IPS DF 6.9 (cell line): ENCODE results near the gene MKRN2.
"Not testable (repeated sequence)": the region's sequence is repeated elsewhere in the genome, so short reads cannot be mapped to it uniquely, and the experiment has no call there.

Experiments
- DNase-seq: peaks from one replicate; pipeline ENCODE4 v3.0.0-alpha.2; 2013; ENCODE audit warnings: low read depth, low spot score
- H3K27ac ChIP-seq: one replicate; pipeline ENCODE4 v1.5.1; 2013; ENCODE audit warnings: low read length, control low read depth
- H3K27me3 ChIP-seq: 2 replicates; pipeline ENCODE4 v1.6.1; 2013; ENCODE audit warnings: mild to moderate bottlenecking, low read length; ENCODE audit not compliant: control insufficient read depth, insufficient read depth
- H3K36me3 ChIP-seq: 2 replicates; pipeline ENCODE4 v1.6.1; 2013; ENCODE audit warnings: low read length; ENCODE audit not compliant: control insufficient read depth, insufficient read depth
- H3K4me1 ChIP-seq: 2 replicates; pipeline ENCODE4 v1.6.1; 2013; ENCODE audit warnings: low read length; ENCODE audit not compliant: control insufficient read depth, insufficient read depth
- H3K4me3 ChIP-seq: 2 replicates; pipeline ENCODE4 v1.5.1; 2013; ENCODE audit warnings: mild to moderate bottlenecking, low read length
- H3K9me3 ChIP-seq: 2 replicates; pipeline ENCODE4 v1.6.1; 2013; ENCODE audit warnings: low read length, inconsistent platforms; ENCODE audit not compliant: control insufficient read depth, insufficient read depth
- WGBS: extraction: QIAGEN DNeasy Blood & Tissue Kit; methylation state at CpG from one replicate; pipeline ENCODE4 v1.1.7; 2013; ENCODE audit warnings: mixed read lengths, missing lambda C conversion rate; ENCODE audit not compliant: insufficient read length, insufficient coverage; 5-methylcytosine and 5-hydroxymethylcytosine counted together

Gene MKRN2

DNA sequence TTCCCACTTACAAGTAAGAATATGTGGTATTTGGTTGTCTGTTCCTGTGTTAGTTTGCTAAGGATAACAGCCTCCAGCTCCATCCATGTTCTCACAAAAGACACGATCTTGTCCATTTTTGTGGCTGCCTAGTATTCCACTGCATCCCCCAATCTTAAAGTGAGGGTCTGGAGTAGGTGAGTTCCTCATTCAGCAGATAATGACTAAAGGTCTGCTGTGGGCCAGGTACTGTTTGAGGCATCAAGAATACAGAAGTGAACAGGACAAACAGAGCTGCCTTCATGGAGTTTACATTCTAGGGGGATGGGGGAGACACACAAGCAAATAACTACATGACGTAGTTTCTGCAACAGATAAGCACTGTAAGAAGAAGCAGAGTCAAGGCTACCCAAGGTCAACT, 35.9 kb upstream of the MKRN2 start:
- no CpG with 5 or more reads among the region's 2 CpGs for WGBS
- Histone ChIP-seq H3K4me3 (no peak overlapping the region), H3K9me3 (no peaks in the 10 kb centered on the region), H3K36me3 (peaks cover 11% of the 10 kb centered on the region), H3K27me3 (no peaks in the 10 kb centered on the region), H3K4me1 (no peaks in the 10 kb centered on the region), H3K27ac (no peak overlapping the region)
- no peak for DNase-seq

- Histone ChIP-seq H3K9me3 (no peaks in the 10 kb centered on the region), H3K36me3 (peaks cover 14% of the 10 kb centered on the region), H3K27ac (no peak overlapping the region), H3K27me3 (no peaks in the 10 kb centered on the region), H3K4me3 (no peak overlapping the region), H3K4me1 (no peaks in the 10 kb centered on the region)
- WGBS: no CpG with 5 or more reads among the region's 1 CpG
- no peak for DNase-seq
These were observed 34.2 kb upstream of the MKRN2 start for GRCh38 chr3:12522721-12523120.

DNA sequence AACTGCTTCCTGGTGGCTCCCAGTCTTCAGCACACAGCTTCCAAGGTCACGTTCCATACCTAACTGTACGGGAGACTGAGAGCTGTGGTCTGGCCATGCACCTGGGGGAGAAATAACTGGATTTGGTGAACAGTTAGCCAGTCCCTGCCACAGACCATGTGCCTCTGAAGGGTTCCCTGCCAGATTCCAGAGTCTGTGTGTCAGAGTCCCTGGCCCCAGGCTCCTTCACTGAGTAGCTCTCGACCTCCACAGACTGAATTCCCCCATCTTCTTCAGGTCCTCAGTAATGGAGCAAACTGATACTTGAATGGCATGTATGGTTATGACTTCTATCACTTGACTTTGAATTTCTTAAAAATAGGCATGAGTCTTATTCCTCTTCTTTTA, 29.1 kb upstream of the MKRN2 start:
- no CpG with 5 or more reads among the region's 3 CpGs for WGBS
- Histone ChIP-seq H3K9me3 (no peaks in the 10 kb centered on the region), H3K4me1 (no peaks in the 10 kb centered on the region), H3K36me3 (peaks cover 5% of the 10 kb centered on the region; the same call in 1 of the 2 replicates), H3K27me3 (no peaks in the 10 kb centered on the region), H3K27ac (no peak overlapping the region), H3K4me3 (no peak overlapping the region)
- DNase-seq: no peak

DNA sequence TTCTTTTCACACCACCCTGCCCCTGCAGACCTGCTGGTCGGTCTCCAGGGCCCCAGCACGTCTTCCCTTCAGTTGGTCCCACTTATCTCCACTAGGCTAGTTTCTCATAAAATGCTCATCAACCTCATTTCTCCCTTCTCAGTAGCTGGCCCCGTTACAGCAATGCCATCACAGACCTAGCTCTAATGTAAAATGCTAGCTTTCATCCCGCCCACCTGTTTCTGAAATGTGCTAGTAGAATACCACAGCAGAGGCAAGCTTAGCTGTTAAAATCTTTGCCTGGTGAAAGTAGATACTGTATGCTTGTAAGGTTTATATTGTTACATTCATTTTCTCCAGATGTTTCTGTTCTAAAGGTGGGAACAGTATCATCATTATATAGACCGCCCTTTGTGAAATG, 24.7 kb upstream of the MKRN2 start:
- H3K36me3 ChIP-seq: no peaks in the 10 kb centered on the region; the same call in 1 of the 2 replicates
- no peak overlapping the region for H3K27ac ChIP-seq
- H3K9me3 ChIP-seq: no peaks in the 10 kb centered on the region
- no peaks in the 10 kb centered on the region for H3K27me3 ChIP-seq
- DNase-seq: no peak
- H3K4me3 ChIP-seq: no peak overlapping the region
- WGBS: no CpG with 5 or more reads among the region's 5 CpGs
- no peaks in the 10 kb centered on the region for H3K4me1 ChIP-seq

DNA sequence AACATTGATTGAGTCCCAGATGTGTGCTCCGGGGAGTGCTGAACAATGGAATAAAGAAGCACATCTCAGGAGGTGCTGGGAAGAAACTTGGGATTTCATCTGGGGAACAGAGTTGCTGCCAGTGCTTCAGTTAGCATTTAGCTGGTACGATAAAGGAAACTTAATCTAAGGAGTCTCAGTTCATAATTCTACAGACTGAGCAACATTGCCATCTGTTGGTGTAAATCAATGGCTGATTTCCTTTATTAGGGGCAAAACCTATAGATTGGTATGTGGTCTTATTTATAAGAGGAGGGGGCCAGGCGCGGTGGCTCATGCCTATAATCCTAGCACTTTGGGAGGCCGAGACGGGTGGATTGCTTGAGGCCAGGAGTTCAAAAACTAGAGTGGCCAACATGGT, 20.5 kb upstream of the MKRN2 start:
- no peak overlapping the region for H3K4me3 ChIP-seq
- H3K36me3 ChIP-seq: peaks cover 2% of the 10 kb centered on the region; the same call in 1 of the 2 replicates
- no CpG with 5 or more reads among the region's 6 CpGs for WGBS
- no peak overlapping the region for H3K27ac ChIP-seq
- no peak for DNase-seq
- 0 out of 2 replicates have a peak, but pooled peaks cover 1% of the 10 kb centered on the region for H3K4me1 ChIP-seq
- H3K9me3 ChIP-seq: no peaks in the 10 kb centered on the region
- H3K27me3 ChIP-seq: no peaks in the 10 kb centered on the region

- H3K36me3 ChIP-seq: peaks cover 2% of the 10 kb centered on the region; the same call in 1 of the 2 replicates
- no peak for DNase-seq
These were observed 15.3 kb upstream of the MKRN2 start for GRCh38 chr3:12541625-12542024.

GRCh38 chr3:12543497-12543896, 13.4 kb upstream of the MKRN2 start:
- not testable (repeated sequence) for H3K4me3 ChIP-seq, H3K36me3 ChIP-seq, H3K9me3 ChIP-seq, H3K27me3 ChIP-seq, DNase-seq, H3K27ac ChIP-seq, H3K4me1 ChIP-seq
- no CpG with 5 or more reads among the region's 12 CpGs for WGBS

More at GRCh38 chr3:12541625-12542024, 15.3 kb upstream of the MKRN2 start:
- H3K4me1 ChIP-seq: 0 out of 2 replicates have a peak, but pooled peaks cover 1% of the 10 kb centered on the region
- H3K9me3 ChIP-seq: no peaks in the 10 kb centered on the region
- no CpG with 5 or more reads among the region's 8 CpGs for whole genome bisulfite sequencing
- H3K27me3 ChIP-seq: no peaks in the 10 kb centered on the region
- no peak overlapping the region for H3K4me3 ChIP-seq
- no peak overlapping the region for H3K27ac ChIP-seq

DNA sequence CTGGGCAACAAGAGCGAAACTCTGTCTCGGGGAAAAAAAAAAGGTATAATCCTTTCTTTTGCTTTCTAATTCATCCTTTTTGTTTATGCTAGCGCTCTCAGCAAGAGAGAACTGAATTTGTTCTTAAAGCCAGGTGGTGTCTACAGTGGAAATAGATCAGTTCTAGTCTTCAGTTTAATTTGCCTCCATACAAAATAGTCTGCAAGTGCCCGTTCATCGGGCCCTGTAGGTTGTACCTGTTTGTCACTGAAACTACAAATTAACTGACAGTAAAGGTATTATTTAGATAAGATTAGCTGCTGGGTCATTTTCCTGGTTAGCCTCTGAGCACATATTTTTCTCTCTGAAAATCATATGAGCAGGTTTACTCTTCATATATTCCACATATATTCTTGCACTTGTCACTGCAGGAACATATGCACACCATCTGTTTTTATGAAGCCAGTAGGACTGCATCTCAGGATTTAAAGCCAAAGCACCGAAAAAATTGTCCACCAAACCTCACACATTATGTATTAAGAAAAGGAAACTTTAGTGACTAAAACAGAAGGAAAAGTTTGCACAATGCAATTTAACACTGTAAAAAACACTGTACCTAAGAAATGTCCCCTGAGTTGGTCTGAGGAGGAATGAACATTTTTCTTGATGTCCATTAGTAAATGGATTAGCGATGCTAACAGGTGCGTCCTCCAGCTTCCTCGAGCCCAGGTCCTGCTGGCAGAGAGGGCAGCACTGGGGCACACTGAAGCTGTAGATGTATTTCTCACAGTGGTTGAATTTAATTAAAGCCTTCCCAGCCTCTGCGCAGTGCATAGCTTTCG, 12.0 kb upstream of the MKRN2 start:
- WGBS: no CpG with 5 or more reads among the region's 11 CpGs
- no peak for DNase-seq
- H3K4me1 ChIP-seq: no peaks in the 10 kb centered on the region
- H3K27me3 ChIP-seq: no peaks in the 10 kb centered on the region
- no peak overlapping the region for H3K4me3 ChIP-seq
- no peak overlapping the region for H3K27ac ChIP-seq
- no peaks in the 10 kb centered on the region for H3K9me3 ChIP-seq
- H3K36me3 ChIP-seq: peaks cover 2% of the 10 kb centered on the region; the same call in 1 of the 2 replicates

DNA sequence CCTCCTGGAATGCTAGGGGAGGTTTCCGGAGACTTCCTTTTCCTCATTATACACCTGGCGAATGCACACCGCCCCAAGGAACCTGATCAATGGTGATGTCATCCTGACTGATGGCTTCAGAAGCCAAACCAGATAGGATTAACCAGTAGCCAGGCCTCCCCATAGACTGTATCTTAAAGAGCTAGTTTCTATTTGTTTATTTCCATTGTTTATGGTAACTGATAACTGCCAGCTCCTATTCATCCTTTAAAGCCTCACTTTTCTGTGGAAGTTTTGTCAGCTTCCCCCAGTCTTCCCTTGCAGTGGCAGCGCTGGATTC, 11.5 kb upstream of the MKRN2 start, which contains the start of gene MKRN2OS:
MKRN2OS (minus strand) TSS at position 27 of the 319 bp plus-strand sequence. CDS start 35 bp downstream, outside the sequence.
- no peaks in the 10 kb centered on the region for H3K36me3 ChIP-seq
- peak; percentile 55 for DNase-seq
- no peaks in the 10 kb centered on the region for H3K27me3 ChIP-seq
- no peak within 1 kb of the TSS for H3K4me3 ChIP-seq
- H3K27ac ChIP-seq: no peak within 1 kb of the TSS
- H3K9me3 ChIP-seq: no peaks in the 10 kb centered on the region
- no CpG with 5 or more reads among the region's 4 CpGs for WGBS
- H3K4me1 ChIP-seq: no peaks in the 10 kb centered on the region

GRCh38 chr3:12549971-12550760, 6.7 kb upstream of the MKRN2 start:
- Histone ChIP-seq H3K4me1 (no peaks in the 10 kb centered on the region), H3K27ac (no peak overlapping the region), H3K36me3 (no peaks in the 10 kb centered on the region), H3K4me3 (no peak overlapping the region), H3K9me3 (no peaks in the 10 kb centered on the region), H3K27me3 (no peaks in the 10 kb centered on the region)
- no CpG with 5 or more reads among the region's 7 CpGs for WGBS
- no peak for DNase-seq
